Inferior parietal cortex (tissue), 1 donor: Measurements from ENCODE around the gene LANCL2.
A peak's percentile ranks its signal among the peaks of the same experiment; 100 is the strongest.
"Not testable (repeated sequence)": the region's sequence is repeated elsewhere in the genome, so short reads cannot be mapped to it uniquely, and the experiment has no call there.

Experiments
- DNase-seq: peaks from one replicate; pipeline ENCODE4 v3.0.0-alpha.2; 2016; ENCODE audit errors: extremely low spot score

LANCL2 gene

DNA sequence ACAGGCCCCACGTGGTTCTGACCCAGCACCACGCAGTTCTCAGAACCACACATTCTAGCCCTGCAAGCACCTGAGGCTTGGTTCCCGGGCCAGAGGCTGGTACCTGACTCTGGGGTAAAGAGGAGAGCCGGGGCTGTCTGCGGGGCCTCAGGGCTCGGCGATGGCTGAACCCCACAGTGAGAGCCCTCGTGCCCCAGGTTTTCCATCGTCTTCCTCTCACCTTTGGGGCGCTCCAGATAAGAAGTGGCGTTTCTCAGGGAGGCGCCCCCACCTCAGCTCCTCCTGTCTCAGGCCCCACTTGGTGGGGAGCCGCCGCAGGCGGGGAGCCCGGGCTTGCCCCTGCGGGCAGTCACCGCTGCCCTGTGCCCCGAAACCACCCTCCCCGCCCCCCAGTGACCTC, 2.2 kb upstream of the LANCL2 start:
- no peak for DNase-seq

DNA sequence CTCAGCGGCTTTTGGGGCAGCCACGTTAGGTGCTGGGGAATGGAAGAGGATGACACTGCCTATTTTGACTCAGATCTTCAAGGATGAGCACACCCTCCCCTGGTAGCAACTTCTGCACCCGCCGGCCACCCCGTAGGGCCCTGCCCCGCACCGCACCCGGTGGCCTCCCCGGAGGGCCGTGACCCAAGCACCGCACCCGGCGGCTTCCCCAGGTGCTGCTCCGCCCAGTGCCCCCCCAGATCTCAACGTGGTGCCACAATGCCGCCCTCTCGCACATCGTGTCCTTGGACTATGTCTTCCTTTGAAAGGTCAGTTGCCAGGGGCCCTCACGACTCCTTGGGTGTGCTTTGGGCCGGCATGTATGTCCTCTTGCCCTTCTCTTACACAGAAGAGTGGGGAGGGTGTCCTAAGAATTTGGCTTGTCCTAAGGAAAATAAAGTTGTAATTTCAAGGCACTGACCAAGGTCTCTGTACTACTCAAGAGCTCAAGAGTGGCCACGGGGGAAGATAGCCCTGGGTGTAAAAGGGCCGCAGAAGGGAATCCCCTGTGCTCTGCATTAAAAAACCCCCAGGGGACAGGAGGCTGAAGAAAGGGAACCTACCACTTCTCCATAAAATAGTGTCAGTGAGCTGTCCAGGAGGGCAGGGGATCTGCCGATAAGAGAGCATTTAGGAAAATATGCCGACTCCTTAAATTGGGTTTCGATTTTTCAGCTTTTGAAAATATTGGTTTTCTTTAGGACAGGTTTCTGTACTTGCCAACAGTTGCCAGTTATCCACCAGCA, 1.6 kb upstream of the LANCL2 start:
- DNase-seq: no peak

DNA sequence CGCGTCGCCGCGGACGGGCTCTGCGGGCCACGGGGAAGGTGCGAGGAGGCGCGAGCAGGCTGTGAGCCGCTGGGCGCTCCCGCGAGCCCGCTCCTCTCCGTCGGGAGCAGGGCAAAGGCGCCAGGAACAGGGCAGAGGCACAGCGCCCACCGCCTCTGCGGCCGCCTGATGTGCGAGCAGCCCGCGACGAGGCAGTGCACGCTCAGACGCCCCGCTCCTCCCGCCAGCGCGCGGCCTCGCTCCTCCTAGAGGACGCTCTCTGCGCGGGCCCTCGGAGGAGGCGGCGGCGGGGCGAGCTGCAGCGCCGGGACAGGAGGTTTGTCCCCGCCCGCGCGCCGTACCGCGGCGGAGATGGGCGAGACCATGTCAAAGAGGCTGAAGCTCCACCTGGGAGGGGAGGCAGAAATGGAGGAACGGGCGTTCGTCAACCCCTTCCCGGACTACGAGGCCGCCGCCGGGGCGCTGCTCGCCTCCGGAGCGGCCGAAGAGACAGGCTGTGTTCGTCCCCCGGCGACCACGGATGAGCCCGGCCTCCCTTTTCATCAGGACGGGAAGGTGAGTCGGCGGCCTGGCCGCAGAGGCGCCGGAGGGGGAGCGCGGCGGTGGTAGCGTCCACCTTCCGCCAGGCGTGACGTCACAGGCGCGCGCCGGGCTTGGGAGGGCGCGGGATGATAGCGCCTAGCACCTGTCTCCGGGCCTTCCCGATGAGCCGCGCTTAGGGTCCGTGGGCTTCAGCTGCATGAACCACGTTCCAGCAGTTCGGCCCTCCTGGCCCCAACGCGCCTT, 731 bp downstream of the LANCL2 start:
- DNase-seq: peak; percentile 94

DNA sequence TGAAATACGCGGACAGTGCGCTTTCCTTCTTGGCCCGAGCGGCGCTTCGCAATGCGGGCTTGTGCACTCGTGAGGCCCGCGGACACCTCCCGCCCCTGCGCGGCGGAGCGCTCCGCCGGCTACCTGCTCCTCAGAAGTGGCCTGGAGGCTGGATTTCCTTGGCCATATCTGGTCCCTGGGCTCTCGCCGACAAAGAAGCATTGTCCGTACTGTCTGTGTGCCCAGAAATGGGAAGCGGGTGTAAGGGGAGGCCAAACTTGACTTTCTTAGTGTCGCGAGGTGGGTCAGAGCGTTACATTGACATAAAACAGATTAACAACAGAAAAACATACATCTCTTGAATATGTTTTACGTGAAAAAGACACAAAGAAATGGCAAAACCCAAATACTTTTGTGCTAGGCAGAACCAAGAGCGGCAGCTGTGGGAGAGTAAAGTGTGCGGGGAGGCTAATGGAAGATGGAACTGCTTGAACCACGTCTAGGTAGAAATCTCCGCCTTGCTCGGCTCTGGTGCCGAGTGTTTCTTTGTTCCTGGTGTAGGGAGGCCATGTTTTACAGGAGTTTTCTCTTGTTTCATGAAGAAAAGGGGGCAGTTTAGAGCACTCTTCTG, 1.4 kb downstream of the LANCL2 start:
- DNase-seq: no peak

DNA sequence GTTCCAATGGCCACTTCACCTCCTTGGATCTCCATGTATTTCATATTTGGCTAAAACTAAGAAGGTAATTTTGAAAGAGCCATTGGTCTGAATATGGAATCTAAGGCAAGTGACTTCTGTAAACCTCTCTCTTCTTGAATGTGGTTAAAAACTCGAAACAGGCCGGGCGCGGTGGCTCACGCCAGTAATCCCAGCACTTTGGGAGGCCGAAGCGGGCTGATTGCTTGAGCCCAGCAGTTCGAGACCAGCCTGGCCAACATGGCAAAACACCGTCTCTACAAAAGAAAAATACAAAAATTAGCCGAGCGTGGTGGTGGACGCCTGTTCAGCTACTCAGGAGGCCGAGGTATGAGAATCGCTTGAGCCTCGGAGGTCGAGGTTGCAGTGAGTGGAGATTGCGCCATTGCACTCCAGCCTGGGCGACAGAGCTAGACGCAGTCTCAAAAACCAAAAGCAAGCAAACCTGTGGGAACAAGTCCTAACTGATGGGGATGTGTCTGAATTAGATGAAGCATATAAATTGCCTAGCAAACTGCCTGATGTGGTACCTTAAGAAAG, 2.2 kb downstream of the LANCL2 start:
- no peak for DNase-seq

DNA sequence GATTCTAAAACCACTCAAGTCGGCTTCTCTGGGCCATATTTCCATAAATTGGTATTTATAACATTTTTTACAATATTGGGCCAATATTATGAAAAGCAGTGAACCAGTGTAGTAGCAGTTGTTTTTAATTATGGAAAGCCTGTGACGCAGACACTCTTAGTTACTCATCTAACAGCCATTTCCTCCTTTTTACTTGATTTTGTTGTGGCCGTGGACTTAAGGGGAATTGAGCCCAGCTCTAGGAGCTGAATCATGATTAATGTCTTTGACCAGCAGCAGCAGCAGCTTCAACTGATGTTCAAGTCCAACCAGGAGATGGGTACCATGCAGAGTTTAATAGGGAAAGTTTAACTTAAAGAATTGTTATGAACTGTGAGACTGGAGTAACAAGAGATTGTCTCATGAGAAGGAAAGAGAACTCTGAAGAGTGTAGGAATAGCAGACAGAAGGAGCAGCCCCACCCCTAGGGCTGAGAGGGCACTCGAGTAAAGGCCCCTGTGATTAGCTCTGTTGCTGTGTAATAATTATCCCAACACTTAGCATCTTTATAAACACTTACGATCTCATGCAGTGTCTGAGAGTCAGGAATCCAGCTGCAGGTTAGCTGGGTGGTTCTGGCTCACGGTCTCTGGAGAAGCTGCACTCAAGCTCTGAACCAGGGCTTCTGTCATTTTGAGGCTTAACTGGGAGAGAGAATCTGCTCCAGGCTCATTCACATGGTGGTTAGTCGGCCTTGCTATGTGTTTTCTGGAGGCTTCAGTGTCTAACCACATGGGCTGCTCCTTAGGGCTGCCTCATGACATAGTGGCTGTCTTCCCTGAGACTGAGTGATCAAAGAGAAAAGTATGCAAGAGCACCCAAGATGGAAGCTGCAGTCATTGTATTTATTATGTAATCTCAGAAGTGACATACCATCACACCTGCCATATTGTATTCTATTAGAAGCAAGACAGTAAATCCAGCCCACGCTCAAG, 4.6 kb downstream of the LANCL2 start:
- no peak for DNase-seq

DNA sequence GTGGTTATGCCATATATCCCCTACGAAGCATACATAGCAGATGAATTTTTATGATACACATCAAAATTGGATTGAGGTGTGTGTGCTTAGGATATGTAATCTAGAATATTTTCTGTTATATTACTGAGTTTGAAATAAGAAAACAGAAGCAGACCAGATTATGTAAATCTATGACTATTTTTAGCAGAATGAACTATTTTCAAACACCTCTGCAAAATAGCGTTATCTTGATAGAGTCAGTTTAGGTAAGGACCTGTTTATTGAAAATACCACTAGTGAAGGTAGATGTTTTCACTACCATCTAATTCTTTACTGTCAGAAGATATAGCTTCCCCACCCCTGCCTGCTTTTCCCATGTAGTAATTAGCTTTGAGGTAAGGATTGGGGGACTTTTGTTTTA, 9.1 kb downstream of the LANCL2 start:
- DNase-seq: no peak

DNA sequence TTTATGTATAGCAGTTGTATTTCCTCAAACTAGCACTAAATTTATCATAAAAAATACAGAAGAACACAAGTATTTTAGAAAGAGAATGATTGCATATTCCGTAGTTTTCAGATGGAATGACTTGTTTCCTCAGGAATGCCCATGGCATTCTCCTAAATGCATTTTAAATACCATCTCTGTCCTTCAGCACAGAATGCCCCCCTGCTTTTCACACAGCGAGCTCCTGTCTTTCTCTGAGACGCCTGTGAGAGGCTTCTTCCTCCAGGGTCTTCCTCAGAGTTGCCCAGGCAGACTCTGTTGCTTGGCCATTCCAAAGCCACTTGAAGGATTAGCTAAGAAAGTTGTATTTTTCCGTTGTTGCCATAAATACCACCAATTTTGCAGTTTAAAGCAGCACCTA, 10.1 kb downstream of the LANCL2 start:
- DNase-seq: no peak

DNA sequence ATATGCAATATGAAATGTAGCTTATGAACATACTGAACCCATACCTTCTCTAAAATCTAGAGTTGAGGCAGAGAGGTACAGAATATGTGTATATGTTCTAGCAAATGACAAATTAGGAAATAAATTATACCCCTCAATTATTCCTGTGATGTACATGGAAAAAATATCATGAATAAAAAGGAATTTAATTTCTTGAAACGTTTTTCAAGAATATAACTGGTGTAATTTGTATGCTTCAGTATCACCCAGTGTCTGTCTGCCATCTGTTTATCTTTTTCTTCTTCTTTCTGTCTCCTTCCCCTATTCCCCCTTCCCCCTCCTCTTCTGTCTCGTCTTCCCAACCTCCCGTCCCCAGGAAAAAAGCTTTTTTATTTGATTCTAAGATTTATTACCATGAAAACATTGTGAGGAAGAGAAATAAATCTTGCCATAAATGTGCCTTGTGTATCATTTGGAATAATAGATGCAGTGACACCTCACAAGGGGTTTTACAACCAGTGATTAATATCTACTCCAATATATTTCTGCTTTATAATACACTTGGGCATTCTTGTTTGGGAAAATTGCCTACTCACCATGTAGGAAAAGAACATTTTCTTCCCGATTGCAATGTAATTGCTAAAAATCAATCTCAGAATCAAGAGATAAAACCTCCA, 12.2 kb downstream of the LANCL2 start:
- no peak for DNase-seq

DNA sequence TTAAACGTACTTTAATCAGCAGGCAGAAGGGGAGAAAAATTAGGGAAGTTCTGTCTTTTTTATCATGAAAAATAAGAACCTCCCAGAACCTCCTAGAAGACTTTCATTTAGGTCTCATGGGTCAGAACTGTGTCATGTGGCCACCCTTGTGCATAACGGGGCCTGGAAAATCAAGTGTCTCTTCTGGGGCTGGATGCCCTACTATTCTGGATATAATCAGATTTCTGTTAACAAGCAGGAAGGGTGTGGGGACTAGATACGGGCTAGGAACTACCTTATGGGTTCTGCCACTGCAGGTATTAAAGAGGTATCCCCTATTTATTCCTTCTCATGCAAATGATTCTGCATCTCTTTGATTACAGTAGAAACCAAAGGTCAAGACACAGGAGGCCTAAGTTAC, 14.1 kb downstream of the LANCL2 start:
- DNase-seq: no peak

DNA sequence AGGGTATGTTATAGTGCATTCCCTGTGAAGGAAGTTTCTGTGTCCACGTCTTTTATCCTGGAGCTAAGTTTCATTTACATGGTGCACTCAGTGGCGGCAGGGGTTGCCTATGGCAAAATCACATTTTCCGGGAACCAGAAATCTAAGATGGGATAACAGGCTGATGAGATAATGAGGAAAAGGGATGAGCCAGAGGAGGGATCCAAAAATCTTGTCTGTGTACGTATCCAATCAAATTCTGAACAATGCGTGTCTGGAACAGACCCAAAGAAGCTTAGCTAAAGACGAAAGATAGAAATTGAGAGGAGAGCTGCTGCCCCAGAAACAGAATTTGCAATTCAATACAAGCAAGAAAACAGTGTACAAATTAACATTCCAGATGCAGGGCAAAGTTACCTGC, 16.1 kb downstream of the LANCL2 start:
- DNase-seq: peak; percentile 57

DNA sequence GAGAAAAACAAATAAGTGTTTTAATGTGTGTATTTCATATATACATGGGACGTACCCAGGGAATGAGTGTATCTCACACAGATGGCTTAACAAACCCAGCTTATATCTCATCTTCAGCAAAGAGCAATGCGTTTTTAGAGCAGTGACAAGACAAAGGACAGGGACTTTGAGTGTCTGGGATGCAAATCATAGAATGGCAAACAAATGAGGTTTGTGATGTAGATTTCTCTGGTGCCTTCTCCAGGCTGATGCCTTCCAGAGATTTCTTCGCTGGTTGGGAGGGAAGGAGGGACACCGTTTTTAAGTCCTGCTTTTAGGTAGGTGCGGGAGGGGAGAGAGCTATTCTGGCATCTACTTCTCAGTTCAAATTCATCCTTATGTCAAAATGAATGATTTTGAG, 16.6 kb downstream of the LANCL2 start:
- peak; percentile 61 for DNase-seq

DNA sequence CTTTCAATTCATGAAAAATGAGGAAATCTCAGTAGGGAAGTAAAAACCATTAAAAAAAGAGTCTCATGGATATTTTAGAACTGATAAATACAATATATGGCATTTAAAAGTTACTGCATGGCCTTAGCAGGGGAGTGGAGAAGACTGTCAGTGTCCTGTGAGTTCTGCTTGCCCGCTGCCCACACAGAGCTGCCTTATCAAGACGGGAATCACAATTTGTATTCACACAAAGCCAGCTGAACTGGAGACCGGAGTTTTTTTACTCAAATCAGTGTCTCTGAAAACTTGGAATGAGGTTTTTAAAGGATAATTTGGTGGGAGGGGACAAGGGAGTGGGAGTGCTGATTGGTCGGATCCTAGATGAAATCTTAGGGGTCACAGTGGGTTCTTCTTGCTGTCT, 17.1 kb downstream of the LANCL2 start:
- DNase-seq: no peak

DNA sequence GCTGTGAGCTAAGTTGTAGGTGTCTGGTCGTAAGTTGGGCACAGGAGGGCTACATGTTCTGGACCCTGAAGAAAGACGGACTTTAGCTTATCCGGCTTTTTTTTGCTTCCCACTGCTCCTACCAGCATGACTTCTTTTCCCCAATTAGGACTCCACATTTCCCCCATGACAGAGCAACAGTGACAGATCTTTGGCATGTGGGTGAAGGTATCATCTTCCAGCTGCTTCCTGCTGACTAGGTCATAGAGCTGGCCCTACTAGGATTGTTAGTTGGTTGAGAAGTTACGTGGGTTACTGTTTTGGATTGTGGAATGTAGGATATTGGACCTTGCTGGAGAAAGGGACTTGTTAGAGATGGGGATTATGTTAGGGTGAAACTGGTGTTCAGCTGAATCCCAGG, 21.4 kb downstream of the LANCL2 start:
- DNase-seq: no peak

DNA sequence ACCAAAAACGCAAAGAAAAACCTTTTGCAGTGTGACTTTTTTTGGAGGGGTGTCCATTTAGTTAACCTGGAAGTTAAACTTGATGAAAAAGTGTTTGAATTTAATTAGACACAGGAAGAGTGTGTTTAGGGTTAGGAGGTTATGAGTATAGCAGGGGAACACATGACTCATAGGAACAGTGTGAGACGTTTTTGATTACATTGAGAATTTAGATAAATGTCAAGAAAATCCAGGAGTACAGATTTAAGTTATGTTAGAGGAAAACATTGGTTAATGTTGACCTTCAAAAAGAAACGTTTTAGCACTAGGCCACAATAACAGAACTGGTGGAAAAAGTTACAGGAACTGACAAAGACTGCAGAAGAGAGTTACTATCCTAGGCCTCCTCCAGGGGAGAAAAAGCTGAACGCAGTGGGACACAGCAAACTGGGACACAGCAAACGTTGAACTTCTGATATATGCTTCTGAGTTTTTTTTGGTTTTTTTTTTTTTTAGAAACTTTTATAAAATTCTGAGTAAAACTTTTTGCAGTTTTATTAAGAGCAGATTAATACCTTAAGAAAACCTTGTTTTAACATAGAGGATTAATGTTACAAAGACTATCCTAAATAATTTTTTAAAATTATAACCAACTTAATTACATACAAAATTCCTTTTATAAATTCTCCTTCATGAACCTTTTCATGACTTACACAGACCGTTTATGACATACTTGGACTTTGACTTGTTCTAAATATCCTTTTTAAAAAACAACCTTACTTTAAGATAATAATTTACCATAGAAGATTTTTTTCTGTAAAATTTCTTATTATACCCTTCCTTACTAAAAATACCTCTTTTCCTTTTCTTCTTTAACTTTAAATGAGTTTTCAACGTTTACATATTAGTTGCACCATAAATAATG, 22.2 kb downstream of the LANCL2 start:
- DNase-seq: no peak

DNA sequence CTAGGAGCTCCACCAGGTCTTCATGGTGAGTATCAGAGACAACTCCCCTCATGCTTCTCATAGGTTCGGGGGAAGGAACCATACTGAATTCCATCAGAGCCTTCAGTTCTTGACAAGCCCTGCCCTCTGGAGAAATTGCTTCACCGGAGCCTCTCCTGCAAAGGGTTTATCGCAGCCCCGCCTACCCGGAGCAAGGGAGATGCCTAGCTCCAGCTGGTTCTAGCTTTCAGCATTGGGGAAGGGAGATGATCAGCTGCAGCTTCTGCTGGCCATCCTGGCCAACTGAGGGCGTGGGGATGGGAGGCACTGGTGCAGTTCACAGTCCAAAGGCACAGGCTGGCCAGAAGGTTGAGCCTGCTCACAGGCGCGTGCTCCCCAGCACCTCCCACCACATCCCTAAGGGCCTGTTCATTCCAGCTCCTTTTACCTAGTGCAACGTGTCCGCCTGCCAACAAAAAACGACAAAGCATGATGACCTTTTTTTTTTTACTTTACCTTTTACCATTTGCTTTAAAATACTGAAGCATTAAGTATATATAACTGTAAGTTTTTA, 31.2 kb downstream of the LANCL2 start:
- no peak for DNase-seq

DNA sequence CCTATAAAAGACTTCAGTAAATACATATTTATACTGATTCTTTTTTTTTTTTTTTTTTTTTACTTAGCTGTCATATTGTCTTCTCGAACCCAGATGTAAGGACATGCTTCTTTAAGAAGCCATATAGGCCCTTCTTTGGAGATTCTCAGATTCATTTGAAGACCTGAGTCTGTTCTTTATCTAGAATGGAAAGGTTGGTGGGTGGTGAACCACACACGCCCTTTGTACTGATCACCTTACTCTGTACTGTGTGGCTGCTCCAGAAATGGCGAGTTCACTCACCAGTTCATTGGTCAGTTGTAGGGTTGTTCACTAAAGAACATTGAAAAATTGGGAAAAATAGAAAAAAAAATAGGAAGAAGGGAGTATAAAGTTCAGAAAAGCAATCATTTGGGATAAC, 32.5 kb downstream of the LANCL2 start:
- DNase-seq: no peak

DNA sequence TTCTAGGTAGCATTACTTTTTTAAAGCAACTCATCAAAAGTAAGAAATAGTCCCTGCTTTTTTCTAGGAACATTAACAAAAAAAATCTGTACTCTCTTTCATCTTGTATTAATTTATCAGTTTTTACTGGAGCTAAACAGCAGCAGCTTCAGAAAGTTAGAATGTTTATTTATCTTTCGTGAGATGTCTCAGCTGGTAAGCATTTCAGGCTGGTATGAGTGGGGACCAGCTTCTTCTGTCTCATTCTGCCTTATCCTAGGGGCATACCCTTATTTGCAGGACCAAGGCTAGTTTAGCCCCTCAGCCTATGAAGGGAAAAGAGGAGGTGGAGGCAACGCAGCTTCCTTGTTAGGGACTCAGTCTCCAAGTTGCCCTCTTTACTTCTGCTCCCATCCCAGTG, 35.1 kb downstream of the LANCL2 start:
- no peak for DNase-seq

DNA sequence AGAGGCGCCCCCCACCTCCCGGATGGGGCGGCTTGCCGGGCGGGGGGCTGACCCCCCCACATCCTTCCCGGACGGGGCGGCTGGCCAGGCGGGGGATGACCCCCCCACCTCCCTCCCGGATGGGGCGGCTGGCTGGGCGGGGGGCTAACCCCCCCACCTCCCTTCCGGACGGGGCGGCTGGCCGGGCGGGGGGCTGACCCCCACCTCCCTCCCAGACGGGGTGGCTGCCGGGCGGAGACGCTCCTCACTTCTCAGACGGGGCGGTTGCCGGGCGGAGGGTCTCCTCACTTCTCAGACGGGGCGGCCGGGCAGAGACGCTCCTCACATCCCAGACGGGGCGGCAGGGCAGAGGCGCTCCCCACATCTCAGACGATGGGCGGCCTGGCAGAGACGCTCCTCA, 37.4 kb downstream of the LANCL2 start:
- not testable (repeated sequence) for DNase-seq
